Thyroid gland (tissue), 4 donors: Measurements from ENCODE around the gene SNRPD2.

Experiments
- POLR2A ChIP-seq, 2 donors: fragments of 450-650 bp; IDR thresholded peaks; one replicate each; pipeline ENCODE4 v1.6.1; 2017; ENCODE audit warnings: antibody characterized with exemption in 2 of 2, mild to moderate bottlenecking in 2 of 2, moderate library complexity in 1 of 2
- TF ChIP-seq, protein P1 (sequence below), 6 experiments: fragments of 200-600 bp in 3 of 6; fragments of 450-650 bp in 3 of 6; sonication (generic) in 3 of 6; IDR thresholded peaks; one replicate each; pipeline ENCODE4 v1.5.1; 2016 to 2019; ENCODE audit warnings: antibody characterized with exemption in 6 of 6, mild to moderate bottlenecking in 2 of 6, inconsistent platforms in 1 of 6, moderate library complexity in 1 of 6

DNA sequence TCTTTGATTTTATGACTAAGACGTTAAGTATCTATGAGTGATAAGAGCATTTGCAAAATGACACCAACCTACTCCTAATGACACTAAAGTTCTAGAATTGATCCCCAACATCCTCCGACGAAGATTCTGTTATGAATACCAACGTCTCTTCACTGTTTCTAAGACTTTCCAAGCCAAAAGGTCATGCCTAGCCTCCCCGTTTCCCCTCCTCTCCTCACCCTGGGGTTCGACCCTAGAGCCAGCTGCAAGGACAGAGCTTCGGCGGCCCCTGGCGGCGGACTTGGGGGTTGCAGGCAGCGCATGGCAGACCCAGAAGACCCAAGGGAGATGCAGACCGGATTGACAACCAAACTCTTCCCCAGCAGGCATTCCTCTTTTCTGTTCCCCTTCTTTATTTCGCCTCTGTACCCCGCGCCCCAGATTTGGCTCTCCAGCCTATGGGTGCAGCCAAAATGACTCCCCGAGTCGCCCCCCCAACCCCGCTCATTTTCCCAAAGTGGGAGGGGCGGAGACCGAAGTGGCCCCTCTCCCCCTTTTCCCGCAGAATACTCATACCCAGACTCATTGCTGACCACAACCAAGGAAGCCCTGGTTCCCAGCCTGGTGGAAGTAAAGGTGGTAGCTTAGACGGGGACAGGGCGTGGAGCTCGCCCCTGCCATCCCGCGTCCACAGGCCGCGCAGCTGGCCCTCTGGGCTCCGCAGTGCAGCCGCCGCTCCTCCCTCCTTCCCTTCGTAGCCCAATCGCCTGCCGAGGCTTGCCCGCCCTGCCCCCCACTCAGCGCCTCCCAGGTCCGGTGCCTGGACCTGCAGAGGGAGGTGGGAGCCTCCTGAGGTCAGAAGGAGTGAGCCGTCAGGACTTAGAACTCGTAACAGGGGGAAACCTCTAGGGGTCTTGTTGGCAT lies 48.5 kb downstream of the SNRPD2 start:
- TF ChIP-seq, protein P1, sequence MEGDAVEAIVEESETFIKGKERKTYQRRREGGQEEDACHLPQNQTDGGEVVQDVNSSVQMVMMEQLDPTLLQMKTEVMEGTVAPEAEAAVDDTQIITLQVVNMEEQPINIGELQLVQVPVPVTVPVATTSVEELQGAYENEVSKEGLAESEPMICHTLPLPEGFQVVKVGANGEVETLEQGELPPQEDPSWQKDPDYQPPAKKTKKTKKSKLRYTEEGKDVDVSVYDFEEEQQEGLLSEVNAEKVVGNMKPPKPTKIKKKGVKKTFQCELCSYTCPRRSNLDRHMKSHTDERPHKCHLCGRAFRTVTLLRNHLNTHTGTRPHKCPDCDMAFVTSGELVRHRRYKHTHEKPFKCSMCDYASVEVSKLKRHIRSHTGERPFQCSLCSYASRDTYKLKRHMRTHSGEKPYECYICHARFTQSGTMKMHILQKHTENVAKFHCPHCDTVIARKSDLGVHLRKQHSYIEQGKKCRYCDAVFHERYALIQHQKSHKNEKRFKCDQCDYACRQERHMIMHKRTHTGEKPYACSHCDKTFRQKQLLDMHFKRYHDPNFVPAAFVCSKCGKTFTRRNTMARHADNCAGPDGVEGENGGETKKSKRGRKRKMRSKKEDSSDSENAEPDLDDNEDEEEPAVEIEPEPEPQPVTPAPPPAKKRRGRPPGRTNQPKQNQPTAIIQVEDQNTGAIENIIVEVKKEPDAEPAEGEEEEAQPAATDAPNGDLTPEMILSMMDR (IDR thresholded peaks at IDR 0.05), result peak; percentile 95 to 99 (median 97)
- no peak for TF ChIP-seq POLR2A (IDR thresholded peaks at IDR 0.05)
